HG03060 (cell line): ENCODE data around the gene RHBDF1.

ENCODE experiments used
- ATAC-seq: cut with Tn5 transposase; IDR thresholded peaks from one replicate; pipeline ENCODE4 v1.9.1; 2021; ENCODE audit warnings: low read depth, moderate number of reproducible peaks; ENCODE audit not compliant: unreplicated experiment

Gene RHBDF1, protein sequence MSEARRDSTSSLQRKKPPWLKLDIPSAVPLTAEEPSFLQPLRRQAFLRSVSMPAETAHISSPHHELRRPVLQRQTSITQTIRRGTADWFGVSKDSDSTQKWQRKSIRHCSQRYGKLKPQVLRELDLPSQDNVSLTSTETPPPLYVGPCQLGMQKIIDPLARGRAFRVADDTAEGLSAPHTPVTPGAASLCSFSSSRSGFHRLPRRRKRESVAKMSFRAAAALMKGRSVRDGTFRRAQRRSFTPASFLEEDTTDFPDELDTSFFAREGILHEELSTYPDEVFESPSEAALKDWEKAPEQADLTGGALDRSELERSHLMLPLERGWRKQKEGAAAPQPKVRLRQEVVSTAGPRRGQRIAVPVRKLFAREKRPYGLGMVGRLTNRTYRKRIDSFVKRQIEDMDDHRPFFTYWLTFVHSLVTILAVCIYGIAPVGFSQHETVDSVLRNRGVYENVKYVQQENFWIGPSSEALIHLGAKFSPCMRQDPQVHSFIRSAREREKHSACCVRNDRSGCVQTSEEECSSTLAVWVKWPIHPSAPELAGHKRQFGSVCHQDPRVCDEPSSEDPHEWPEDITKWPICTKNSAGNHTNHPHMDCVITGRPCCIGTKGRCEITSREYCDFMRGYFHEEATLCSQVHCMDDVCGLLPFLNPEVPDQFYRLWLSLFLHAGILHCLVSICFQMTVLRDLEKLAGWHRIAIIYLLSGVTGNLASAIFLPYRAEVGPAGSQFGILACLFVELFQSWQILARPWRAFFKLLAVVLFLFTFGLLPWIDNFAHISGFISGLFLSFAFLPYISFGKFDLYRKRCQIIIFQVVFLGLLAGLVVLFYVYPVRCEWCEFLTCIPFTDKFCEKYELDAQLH

DNA sequence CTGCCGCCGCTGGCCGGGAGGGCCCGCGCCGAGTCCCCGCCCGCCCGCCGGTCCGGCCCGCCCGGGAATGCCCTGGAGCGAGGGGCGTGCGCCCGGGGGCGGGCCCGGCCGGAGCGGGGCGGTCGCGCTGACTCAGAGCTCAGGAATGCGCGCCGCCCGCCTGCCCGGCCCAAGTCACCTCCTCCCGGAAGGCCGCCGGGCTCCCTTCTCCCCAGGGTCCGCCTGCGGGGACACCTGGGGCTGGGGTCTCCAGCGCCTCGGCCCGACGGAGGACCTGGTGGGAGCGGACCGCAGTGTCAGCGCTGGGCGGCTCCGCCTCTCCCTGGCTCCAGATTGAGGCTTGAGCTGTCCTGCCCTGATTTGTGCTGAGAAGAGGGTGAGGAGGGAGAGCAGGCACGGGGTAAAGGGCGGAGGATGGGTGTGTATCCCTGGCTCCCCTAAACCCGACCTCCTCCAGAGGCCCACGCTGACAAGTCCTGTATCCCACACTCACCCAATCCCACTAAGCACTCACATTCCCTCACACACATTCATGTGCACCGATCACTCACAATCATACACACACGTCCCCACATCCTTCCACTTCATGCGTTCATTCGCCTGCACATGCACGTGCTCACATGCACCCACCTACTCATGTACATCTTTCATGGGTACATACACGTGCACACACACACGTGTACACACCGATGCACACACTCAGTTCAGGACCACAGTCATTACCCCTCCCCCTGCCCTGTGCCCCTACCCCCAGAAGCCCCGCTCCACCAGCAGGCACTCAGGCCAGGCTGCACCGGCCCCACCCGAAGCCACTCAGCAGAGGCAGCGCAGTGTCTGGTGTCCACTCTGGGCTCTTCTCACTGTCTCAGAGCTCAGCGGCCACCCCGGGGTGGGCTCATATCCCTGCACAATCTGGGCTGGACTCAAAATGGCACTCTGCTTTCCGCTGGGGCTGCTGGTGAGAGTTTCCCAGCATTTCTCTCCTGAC is at the start of gene RHBDF1:
RHBDF1 (minus strand) TSS at position 71 of the 988 bp plus-strand sequence. CDS start 7,616 bp downstream, outside the sequence.
- ATAC-seq: no peak

DNA sequence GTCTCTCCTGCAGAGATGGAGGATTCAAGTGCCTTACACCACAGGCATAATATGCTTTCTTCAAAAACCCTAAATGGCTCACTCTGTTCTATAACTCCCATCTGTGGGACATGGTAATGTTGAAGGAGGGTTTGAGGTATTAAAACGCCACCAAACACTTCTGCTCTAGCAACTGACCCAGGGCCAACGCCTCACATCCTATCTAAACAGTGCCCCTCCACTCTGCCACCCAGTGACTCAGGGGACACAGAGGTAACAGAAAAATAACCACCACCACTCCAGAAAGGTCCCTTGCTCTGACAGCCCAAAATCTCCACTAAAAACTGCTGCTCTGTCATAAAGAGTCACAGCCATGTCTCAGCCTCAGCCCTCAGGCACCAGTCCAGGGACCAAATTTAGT is 48.3 kb upstream of the RHBDF1 start:
- ATAC-seq: no peak

DNA sequence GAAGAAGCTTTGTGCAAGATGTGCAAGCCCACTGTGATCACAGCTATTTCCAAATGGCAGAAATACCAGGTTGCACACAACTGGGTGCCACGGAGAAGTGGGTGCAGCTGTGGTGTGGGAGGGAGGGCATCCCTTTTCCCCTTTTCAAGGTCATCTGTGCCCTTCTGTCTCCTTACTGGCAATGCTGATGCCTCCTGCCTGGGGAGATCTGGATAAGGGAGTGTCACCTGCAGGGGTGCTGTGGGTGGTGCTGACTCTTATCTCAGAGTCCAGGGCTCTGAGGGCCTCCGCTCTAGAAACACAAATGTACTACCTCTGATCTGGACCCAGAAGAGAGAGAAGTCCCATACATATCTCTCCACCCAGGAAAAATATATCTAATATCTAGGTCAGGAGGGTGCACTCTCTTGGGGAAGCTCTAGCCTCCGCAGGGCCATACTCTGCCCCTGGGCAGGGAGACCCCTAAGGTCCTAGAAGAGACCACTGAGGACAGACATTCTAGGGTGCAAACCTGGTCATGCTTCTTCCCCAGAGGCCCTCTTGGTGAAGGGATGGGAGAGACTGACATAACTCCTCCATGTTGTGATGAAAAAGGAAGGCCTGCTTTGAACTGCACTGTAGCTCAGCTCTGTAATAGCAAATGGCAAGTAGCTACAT is 47.5 kb upstream of the RHBDF1 start:
- ATAC-seq: no peak

DNA sequence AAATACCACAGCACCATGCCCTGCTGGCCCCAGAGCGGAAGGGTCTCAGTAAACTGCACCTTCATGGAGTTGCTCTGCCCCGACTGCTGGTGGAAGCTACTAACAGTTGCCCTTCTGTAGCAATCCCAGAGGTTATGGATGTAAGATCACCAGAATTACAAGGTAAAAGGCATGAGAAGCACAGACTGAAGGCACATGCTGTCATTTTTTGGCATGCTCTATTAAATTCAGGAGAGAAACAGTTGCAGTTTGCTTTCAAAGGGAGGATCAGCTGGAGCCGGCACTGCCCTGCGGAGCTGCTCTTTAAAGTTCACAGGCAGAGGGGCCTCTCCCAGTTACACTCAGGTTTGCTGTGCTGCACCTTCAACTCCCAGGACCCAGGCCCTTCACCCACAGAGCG is 46.9 kb upstream of the RHBDF1 start:
- no peak for ATAC-seq

DNA sequence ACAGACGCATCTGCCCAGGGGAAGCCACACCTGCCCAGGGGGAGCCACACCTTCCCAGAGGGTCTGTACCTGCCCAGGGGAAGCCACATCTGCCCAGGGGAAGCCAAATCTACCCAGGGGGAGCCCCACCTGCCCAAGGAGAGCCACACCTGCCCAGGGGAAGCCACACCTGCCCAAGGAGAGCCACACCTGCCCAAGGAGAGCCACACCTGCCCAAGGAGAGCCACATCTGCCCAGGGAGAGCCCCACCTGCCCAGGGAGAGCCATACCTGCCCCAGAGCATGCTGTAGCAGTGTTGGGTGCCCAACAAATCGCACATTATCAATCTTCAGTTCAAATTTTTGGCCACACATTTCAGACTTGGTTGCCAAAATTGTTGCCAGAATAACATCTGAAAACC is 46.4 kb upstream of the RHBDF1 start:
- no peak for ATAC-seq

DNA sequence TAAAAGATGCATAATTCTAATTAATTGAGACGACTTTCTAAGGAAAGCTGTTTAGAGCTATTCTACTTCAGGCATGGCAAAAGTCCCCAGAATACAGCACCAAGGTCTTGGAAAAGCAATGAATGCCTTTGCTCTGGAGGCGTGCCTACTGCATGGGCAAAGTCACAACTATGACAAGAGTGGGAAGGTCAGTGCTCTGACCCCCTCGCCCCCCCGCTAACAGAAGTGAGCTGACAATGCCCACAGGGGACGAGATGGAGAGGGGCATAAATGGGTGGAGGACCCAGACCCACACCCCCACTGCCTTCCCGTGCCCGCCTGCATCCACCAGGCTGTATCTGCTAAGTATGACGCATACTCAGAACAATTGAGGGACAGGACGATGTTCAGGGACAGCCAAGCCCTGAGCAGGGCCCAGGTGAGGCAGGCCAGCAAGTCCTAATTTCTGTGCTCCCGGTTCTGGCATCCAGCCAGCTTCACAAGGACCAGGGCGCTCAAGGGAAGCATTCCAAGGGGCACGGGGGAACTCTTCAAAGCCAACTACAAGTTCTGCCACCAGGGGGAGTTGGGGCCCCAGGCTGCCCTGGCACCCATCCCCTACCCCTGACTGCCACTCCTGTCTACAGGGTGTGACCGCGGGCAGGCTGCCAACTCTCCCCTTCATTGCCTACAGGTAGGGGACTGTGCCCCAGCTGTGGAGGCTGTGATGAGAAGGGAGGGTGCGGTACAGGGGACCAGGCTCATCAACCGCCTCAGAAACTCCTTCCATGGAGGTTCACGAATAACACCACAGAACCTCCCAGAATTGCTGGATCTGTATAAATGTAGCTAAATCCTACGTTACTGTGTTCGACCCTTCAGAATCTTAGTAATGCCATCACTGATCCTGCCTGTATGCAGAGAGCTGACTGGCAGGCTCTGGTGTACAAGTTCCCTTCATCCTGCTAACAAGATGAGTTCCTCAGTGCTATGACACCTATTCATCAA is 45.2 kb upstream of the RHBDF1 start:
- no peak for ATAC-seq

DNA sequence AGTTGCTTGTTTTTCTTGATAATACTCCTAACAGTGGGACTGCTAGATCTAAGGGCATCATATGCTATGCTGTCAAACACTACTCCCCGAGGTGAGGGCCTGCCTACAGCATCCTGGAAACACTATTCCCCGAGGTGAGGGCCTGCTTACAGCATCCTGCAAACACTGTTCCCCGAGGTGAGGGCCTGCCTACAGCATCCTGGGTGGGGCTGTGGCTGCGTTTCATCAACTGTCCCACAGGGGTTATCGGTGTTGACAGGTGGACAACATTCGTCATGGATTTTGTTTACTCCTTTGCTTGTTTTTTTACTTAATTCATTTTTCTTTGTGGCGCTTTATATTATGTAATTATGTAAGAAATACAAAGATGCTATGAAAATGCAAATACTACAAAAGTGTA is 43.6 kb upstream of the RHBDF1 start:
- ATAC-seq: no peak

DNA sequence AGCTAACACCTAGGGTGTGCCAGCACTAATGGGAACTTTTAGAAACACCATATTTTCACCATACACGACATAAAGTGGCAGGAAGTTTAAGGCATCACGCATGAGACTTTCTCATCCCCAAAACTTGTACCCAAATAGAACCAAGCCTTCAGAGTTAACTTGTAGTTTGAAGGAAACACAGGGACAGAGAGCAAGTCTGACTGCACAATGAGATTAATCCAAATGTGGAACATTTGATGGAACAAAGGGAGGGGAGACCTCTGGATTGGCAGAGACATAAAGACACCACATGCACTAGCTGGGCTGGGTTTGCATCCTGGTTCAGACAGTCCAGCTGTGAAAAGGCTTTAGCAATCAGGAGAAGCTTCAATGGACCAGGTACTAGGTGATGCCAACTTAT is 41.9 kb upstream of the RHBDF1 start:
- no peak for ATAC-seq

DNA sequence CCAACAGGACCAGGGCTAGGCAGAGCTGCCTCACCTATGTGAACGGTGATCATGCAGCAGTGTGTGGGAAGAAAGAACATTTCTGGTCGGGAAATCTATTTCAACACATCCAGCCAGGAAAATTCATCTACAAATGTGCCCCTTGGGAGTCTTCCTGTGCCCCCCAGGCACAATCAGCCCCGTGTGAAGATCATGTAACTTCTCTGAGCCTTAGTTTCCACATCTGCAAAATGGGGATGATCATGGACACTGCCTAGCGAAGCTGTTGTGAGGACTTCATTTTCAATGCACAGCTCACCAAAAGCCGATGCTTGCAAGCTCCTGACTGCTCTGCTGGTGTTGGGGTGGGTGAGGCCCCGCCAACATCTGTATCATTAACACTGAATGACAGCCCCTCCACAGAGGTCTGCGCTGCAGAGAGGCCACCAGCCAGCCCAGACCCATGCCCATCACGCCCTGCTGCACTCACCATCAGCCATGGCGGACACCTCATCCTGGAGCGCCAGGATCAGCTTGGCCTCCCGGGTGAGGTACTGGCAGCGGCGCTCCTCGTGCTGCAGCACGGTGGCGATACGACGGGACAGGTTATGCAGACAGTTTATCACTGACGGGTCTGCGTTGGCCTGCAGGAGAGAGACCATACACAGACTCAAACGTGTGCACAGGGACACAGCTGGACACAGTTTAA is 39.9 kb upstream of the RHBDF1 start:
- no peak for ATAC-seq

DNA sequence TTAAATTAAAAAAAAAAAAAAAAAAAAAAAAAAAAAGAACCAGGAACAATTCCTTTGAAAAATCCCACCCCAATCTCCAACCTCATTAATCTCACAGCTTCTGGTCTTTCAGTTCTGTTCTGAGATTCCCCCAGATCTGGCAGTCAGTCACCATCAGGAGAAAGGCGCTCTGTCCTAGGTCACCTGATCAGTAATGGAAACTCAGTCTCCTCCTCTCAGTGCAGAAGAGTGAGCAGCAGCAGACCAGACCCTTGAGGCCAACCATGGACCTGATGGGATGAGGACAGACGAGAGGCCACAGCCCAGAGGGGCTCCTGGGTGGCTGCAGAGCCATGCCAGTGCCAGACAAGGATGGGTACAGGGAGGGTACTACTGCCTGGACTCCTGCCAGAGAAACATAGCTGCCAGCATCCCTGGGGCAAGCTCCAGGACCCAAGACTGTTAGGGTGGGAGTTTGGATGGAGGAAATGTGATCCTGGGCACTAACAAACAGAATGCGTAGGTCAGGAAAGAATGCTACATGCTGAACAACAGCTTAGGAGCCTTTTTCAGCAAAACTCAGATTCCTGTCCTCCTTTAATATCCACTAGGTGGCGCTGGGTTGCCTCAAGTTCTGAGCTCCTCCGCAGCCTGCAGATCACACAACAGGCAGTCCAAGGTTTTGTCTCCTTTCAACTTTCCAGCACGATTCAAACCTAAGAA is 34.3 kb upstream of the RHBDF1 start:
- ATAC-seq: no peak

DNA sequence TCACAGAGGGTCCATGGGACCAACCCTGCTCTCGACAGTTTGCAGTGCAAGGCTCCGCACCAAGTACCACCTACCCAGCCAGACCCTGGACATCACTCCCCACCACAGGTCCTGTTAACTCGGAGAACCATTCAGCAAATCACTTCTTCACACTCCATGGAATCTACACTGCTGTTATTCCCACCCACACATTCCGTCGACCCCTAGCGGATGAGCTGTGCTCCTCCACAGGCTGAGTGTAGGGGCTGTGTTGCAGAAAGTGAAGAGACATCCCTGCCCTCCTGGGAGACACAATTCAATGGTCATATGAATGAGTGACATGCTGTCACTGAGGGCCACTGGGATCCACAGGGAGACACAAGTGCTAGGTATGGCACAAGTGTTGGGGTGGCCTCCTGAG is 33.1 kb upstream of the RHBDF1 start:
- ATAC-seq: no peak

DNA sequence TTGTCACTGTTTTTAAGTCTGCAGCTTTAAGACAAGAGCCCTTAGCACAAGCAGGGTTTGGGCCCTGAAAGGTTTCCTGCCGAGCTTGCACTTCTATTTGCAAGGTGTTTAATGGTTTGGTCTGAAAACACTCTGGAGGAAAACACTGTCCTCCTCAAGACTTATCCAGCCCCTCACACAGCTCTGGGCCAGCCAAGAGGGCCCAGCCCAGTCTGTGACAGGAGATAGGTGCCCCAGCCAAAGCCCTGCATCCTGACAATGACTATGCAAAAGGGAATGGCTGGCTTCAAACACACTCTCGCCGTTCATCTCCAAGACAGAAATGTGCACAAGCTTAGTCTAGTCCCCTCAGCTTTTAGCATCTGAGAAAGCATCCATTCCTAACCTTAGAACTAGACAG is 32.5 kb upstream of the RHBDF1 start:
- ATAC-seq: no peak

DNA sequence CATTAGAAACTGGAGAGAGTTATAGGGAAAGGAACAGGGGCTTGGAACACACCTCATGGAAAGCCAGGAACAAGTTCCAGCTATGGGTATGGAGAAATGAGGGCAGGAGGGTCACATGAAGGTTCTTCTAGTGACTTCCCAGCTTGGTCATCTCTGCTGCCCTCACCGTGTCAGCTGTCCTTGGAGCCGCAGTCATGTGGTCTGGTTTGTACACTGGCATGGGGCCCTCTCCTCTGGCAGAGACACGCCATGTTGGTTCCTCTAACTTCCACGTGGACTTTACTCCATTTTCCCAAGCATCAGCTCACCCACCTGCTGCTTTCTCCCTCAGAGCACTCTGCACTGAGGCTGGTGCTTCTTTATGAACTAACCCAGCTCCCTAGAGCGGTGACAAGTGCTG is 31.9 kb upstream of the RHBDF1 start:
- ATAC-seq: no peak

DNA sequence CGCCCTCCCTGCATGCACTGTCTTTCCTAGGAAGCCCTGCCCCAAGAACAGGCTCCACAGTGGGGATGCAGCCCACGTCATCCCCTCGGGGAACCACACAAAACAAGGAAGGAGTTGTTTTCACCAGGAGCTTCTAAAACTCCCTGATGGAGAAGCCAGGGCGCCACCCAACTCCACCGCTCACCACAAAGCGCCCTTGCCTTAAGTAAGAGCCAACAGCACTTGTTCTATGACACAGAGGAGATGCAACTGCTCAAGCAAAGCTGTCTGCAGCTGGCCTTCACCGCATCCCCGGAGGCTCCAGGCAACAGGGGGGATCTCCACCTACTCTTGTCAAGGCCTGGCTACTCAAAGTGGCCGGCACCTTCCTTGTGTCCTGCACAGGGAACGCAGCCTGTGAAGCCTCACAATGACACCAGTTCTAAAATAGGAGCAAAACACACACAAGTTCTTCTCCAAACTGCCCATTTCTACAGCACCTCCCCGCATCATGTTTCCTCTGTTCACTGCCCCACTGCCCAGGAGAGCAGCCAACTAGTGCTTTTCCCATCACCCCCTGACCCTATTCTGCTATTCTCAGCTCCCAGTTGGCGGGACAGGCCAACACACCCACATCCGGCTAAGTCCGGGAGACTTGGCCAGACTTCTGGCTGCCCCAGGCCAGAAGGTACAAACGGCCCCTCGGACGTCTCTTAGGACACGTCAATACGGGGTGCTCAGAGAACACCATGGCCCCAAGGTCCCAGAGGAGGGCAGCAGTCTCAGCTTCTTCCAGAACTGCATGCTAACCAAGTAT is 29.8 kb upstream of the RHBDF1 start:
- ATAC-seq: no peak

DNA sequence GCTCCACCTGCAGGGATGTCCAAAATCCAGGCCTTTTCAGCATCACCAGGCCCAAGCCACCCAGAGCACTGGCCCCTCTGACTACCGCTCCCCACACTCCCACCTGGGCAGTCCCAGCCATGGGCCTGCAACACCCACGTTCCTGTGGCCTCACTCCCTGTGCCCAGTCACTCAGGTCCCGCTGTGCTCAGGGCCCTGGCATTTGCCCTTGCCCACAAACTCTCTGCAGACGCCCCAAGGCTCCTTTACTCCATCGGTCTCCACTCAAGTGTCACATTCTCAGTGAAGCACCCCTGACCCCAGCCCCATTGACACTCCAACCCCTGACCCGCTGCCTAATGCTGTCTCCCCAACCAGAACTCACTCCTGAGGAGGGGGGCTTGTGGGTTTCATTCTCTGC is 29.2 kb upstream of the RHBDF1 start:
- no peak for ATAC-seq

DNA sequence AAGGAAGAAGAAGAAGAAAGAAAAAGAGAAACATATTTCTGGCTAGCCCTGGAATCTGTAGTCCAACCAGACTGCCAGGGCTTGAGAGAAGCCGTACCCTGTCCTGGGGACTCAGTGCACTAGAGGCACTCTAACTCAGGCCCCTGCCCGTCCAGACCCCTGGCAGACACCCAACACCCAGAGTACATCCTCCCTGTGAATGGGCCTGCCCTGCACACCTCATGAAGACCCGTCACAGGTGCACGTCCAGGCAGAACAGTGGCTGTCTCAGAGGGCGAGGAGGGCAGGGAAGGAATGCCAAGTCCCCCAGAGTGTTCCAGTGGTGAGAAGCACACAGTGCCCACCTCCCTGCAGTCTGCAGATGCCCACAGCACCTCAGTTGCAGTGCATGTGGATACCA is 28.6 kb upstream of the RHBDF1 start:
- ATAC-seq: no peak

DNA sequence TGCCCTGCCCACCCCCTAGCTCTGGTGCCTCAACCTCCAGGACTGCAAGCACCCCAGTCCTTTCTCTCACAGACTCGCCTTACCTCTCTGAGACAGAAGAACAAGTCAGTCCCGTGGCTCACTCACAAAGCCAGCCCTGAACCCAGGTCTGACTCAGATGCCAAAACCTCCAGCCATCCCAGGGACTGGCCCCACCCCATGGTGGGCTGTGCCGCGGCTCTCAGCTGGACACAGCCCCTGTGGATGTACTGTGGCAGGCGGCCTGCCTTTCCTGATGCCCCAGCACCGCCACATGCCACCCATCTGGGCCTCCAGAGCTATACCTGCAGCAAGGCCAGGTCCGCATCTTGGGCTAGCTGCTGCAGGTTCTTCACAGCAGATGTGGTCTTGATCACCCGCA is 25.4 kb upstream of the RHBDF1 start:
- no peak for ATAC-seq
